Measurements from ENCODE around the gene RPL18A.

RPL18A gene

DNA sequence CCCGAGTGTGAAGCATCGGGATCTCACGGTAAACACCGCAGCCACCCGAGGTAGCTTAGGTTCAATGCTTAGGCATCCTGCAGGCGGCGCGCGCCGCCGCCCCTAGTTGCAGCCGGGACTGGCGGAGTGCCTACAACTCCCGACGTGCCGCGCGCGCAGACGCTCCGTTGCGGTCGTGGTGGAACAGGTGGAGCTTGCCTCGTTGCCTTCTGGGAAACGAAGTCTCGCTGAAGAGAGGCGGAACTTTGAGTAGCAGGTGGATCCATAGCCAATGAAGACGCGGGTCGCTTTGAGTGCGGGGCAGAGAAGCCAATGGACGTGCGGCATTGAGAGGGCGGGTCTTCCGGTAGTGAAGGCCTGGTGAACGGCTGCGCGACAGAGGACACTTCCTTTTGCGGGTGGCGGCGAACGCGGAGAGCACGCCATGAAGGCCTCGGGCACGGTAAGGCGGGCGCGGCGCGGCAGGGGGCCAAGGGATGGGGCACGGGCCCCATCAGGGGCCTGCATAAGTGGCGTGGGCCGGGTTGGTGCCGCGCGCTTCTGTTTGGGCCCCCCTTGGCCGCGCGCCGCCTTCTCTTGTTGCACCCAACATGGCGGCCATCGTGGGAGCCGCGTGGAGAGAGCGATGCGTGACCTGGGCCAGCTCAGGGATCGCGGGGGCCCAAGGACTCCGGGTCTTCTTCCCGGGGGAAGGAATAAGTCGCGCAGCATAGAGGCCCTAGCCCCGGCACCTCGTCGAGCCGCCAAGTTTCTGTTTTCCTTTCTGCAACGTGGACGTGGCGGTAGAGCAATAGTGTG, at the start of gene RPL18A:
TSS of gene RPL18A (plus strand) at position 378 of the 798 bp plus-strand sequence. CDS start at position 425, 47 bp downstream.
- in situ Hi-C loops (cut with HindIII; ENCODE audit: low sequenced_read_pairs), result loop anchor here (25.0 kb wide), 1 partner anchor 147 kb away; the partner anchor contains the start of gene MAP1S

DNA sequence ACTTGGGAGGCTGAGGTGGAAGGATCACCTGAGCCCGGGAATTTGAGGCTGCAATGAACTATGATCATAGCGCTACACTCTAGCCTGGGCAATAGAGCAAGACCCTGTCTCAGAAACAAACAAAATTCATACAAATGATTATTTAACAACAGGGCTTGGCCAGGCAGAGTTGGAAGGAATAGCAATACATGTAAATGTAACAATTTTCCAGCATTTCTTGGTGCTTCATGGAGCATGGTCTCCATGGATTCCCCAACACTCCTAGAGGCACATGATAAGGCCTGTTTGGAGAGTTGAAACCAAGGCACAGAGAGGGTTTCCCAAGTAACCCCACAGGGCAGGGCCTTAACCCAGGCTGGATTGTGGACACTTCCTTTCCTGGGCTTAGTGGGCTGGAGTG, 48.6 kb upstream of the RPL18A start:
- in situ Hi-C loops (cut with HindIII; ENCODE audit: low sequenced_read_pairs), result no loop called here

DNA sequence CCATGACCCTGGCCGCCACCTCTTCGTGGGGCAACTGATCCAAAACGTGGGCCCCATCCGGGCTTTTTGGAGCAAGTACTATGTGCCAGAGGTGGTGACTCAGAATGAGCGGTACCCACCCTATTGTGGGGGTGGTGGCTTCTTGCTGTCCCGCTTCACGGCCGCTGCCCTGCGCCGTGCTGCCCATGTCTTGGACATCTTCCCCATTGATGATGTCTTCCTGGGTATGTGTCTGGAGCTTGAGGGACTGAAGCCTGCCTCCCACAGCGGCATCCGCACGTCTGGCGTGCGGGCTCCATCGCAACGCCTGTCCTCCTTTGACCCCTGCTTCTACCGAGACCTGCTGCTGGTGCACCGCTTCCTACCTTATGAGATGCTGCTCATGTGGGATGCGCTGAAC, 48.0 kb upstream of the RPL18A start:
- in situ Hi-C loops (cut with HindIII; ENCODE audit: low sequenced_read_pairs), result no loop called here

DNA sequence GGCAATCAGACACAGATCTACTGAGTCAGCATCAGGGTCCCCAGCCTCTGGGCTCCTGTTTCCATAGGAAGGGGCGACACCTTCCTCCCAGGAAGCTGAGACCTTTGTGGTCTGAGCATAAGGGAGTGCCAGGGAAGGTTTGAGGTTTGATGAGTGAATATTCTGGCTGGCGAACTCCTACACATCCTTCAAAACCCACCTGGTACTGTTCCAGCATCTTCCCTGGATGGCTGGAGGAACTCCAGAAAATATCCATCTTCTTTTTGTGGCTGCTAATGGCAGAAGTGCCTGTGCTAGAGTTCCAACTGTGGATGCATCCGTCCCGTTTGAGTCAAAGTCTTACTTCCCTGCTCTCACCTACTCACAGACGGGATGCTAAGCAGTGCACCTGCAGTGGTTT, 47.6 kb upstream of the RPL18A start:
- in situ Hi-C loops (cut with HindIII; ENCODE audit: low sequenced_read_pairs), result no loop called here

DNA sequence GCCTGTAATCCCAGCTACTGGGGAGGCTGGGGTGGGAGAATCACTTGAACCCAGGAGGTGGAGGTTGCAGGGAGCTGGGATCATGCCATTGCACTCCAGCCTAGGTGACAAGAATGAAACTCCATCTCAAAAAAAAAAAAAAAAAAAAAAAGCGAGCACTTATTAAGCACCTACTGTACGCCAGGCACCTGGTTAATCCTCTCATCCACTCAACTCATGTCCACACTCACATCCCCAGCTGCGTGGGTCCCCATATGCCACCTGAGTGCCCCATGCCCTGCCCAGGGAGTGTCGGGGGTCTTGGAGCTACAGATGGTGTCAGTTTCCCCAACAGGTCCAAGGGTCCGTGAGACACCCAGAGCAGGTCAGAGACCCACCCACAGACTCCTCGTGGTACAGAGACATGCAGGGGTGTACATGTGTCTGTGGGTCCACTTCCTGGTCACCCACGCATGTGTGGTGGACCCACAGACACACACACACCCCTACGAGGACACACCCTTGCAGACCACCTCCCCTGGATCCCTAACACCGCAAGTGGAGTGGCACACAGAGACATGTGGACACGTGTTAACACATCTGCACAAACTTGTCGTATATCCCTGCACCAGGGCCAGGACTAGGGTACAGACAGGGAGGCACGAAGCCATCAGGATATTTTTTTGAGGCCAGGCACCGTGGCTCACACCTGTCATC, 41.9 kb upstream of the RPL18A start:
- in situ Hi-C loops (cut with HindIII; ENCODE audit: low sequenced_read_pairs), result no loop called here

DNA sequence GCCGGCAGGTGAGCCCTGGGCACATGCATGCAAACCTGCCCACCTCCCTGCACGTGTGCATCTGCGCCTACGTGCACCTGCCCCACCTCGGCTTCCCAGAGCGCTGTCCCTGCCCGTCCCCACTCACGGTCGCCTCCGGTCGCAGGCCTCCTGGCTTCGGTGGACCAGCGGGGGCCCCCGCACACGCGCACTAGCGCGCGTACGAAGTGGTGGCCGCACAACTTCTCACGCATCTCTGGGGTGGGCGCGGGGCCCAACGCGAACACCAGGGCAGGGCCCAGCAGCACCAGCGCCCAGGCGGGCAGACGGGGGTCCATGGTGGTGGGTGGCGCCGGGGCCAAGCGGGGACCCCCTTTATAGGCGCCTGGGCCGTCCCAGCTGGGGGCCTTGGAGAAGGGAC, 38.5 kb upstream of the RPL18A start, which contains the start of gene INSL3:
TSS of gene INSL3 (minus strand) at position 330 of the 400 bp plus-strand sequence. CDS start at position 317, 13 bp downstream.
- in situ Hi-C loops (cut with HindIII; ENCODE audit: low sequenced_read_pairs), result no loop called here

DNA sequence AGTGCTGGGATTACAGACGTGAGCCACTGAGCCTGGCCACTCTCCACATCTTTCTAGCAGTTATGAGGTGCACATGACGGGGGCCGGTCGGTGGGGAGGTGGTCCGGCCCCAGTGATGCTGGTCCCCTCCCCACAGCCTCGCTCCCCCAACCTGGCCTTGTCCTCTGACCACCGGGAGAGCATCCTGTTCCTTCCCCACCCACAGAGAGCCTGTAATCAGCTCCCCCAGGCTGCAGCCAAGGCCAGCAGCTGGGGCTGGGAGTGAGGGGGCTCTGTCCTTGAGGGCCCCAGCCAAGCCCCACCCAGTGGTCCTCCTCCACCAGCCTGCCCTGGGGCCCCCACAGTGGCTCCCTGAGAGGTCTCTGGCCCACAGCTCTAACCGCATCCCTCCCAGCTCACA, 35.4 kb upstream of the RPL18A start:
- in situ Hi-C loops (cut with HindIII; ENCODE audit: low sequenced_read_pairs), result no loop called here

DNA sequence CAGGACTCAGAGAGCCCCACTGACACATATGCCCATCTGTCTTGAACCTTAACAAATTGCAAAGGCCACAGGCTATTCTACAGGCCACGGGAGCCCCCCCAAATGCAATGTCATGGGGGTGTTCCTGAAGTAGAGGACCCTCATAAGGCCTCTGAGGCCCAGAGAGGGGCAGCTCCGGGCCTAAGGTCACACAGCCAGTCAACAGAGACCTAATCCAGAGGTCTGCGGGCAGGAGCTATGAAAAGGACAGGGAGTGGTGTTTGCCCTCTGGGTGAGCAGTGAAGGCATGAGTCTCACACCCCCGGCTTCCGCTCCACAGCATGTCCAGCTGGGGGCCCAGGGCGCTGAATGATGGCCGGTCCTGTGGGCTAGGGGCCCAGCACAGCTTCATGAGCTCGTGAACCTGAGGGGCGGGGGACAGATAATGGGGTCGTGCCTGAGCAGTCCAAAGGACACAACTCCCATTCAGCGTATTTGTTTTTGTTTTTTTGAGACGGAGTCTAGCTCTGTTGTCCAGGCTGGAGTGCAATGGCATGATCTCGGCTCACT, 33.1 kb upstream of the RPL18A start:
- in situ Hi-C loops (cut with HindIII; ENCODE audit: low sequenced_read_pairs), result no loop called here

DNA sequence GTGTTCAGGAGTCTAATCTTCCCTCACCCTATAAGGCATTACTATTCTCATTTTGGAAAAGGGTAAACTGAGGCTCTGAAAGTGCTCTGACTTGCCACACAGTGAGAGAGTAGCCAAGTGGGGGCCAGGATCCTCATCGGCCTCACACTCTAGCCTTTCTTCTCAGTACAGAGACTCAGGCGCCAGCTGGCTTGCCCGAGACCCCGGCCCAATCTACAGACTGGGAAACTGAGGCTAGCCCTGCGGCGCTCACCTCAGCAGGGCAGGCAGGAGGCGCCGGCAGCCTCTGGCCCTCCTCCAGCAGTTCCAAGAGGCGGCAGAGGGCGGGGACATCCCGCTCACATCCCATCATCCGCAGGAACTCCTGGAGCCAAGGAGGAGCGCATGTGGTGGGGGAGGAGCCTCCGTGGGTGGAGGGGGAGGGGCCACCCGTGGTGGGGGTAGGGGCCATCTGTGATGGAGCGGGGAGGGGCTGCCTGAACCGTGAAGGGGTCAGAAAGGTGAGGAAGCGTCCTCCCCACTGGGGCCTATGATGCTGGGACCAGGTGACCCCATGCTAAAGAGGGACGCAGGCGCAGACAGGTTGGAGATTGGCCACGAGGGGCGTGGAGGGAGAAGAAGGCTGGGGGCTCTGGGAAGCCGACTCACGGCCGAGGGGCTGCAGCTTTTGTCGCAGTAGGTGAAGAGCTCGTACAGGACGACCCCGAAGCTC, 29.7 kb upstream of the RPL18A start:
- in situ Hi-C loops (cut with HindIII; ENCODE audit: low sequenced_read_pairs), result loop anchor here (10.0 kb wide), 1 partner anchor 305 kb away; a partner anchor contains a TSS

DNA sequence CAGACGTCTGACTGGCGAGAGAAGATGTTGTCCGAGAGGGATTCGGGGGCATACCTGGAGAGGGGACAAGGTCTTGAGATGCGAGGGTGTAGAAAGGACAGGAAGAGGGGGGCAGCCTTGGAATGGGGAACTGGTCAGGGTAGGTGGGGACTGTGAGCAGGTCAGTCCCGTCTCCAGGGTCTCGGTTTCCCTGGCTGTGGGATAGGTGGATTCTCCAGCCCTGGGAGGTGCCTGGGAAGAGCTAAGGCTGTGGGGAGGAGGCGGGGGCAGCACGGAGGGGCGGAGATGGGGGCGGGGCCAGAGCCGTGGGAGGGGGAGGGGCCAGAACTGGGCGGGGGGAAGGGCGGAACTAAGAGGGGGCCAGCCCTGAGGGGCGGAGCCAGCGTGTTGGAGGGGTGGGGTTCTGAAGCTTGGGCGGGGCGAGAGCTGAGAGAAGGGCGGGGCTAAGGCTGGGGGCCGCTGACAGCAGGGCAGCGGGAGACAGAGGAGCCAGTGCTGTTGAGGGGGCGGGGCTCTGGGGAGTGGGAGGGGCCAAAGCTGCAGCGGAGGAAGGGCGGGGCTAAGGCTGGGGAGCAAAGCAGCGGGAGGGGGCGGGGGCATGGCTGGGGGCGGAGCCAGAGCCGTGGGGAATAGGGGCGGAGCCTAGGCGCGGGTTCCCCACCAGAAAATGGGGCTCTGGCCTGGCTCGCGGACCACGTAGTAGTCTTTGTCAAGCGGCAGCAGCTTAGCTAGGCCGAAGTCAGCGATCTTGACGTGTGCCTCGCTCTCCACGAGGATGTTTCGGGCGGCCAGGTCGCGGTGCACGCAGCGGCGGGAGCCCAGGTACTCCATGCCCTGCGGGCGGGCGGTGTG, 28.9 kb upstream of the RPL18A start:
- in situ Hi-C loops (cut with HindIII; ENCODE audit: low sequenced_read_pairs), result loop anchor here (10.0 kb wide), 1 partner anchor 306 kb away; a partner anchor contains a TSS

DNA sequence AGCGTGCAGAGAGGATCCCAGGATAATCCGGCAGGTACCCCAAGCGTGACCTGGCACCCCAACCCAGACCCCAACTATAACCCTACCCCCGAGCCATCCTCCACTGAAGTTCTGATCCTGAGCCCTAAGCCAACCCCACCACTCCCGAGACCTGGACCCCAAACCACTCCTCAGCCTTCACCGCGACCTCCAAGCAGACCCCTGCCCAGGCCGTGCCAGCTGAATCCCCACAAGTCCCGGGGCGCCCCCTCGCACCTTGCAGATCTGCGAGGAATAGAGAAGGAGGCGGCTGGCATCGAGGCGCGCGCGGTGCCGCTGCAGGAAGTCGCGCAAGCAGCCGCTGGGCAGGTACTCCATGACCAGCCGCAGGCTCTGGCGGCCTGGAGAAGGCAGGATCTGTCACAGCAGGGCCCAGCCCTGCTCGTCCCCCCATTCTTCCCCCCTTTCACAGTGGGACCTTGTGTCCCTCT, 28.3 kb upstream of the RPL18A start:
- in situ Hi-C loops (cut with HindIII; ENCODE audit: low sequenced_read_pairs), result loop anchor here (10.0 kb wide), 1 partner anchor 307 kb away; a partner anchor contains a TSS

DNA sequence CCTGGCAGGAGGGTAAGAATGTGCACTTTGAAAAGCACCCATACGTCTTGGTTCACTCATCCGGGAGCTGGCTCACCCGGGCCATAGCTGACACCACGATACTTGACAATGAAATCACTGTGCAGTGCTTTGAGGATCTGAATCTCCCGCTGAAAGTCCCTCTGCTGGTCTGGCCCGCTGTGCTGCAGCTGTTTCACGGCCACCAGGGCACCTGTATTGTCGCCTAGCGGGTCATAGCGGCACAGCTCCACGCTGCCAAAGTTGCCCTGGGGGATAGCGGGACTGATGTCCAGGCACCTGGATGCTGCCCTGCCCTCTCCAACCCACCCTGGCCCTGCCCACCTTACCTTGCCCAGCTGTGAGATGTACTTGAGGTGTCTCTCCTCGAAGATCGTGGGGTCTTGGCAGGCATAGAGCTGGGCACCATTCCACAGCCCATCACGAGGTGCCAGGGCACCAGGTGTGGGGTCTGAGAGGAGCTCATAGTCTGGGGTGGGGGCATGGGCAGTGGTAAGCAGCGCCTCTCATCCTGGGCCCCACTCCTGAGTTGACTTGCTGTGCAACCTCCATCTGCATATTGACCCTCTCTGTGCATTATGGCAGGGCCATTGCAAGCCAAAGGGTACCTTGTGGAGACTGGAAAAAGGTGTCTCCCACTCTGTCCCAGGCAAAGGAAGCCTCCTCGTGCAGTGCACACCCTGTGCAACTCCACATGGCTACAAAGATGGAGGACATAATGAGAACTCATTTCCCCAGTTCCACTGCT, 27.1 kb upstream of the RPL18A start:
- in situ Hi-C loops (cut with HindIII; ENCODE audit: low sequenced_read_pairs), result loop anchor here (10.0 kb wide), 1 partner anchor 308 kb away; a partner anchor contains a TSS

DNA sequence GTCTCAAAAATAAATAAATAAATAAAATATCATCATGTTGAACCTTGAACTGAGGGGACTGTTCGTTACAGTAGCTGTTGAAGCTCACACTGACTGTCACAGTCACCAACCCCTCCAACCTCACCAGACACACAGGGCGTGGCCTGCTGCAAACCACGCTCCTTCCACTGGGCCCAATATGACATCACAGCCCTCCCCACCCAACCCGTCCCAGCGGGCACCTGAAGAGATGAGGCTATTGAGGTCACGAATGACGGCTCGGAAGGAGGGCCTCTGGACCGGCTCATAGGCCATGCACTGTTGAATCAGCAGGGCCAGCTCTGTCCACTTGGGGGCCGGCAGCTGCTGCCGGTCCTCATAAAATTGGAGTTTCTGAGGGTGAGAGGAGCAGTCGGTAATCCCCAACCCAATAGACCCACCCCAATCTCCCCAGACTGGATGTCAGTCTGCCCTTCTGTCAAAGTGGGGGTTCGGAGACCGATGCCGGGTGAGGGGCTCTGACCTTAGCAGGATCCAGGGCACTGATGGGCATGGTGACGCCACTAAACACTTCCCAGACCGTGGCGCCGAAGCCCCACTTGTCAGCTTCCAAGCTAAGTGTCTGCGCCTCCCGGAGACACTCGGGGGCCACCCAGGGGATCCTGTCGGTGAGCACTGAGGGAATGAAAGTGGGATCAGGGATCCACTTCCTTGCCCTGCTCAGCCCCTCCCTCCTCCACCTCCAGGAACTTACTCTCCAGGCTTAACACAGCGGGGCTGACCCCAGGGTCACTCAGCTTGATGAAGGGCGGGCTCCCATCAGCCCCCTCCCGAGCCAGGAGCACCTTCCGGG, 25.1 kb upstream of the RPL18A start:
- in situ Hi-C loops (cut with HindIII; ENCODE audit: low sequenced_read_pairs), result loop anchor here (10.0 kb wide), 1 partner anchor 310 kb away; a partner anchor contains a TSS

DNA sequence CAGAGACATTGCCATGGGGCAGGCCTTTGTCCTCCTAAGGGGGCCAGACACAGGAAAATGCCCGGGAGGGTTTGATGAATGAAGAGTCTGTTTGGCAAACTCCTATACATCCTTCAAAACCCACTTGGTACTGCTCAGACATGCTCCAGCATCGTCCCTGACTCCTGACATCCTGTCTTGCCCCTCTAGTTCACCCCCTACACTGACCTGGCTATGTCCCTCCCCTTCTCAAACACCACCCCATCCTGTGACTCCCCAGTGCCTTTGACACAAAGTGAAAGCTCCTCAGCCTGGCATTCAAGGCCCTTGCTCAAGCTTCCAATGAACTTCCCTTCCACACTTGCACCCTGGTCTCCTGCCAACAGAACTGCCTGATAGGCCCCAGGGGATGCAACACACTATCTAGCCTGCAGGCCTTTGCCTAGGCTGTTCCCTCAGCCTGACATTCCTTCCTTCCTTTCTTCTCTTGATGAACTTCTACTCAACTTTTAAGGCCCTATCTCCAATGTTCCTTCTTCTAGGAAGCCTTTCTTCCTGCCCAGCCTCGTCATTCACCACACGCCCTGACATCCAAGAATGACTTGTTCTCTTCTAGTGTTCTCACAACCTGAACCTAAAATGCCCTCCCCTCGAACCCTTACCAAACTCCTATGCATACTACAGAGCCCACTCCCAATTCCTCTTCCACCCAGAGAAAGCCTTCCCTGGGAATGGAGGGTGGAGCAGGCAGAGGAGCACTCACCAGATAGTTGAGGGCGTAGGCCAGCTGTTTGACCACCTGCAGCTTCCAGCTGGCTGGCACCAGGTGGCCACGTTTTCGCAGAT, 24.3 kb upstream of the RPL18A start:
- in situ Hi-C loops (cut with HindIII; ENCODE audit: low sequenced_read_pairs), result loop anchor here (10.0 kb wide), 1 partner anchor 311 kb away; a partner anchor contains a TSS

DNA sequence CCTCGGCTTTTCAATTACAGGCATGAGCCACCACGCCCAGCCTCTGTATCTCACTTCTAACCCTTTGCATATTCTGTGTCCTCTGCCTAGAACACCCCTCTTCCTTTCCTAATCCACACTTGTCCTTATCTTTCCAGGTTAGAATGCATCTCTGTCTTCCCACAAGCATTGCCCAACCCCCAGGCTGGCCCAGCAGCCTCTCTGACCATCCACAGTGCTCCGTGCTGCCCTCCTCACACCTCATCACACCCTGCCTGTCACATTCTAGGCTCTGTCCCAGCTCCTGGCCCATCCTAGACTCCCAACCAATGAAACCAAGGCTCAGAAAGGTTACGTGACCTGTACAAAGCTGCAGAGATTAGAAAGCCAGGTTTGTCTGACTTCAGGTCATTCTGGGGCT, 23.2 kb upstream of the RPL18A start:
- in situ Hi-C loops (cut with HindIII; ENCODE audit: low sequenced_read_pairs), result loop anchor here (10.0 kb wide), 1 partner anchor 312 kb away; a partner anchor contains a TSS

DNA sequence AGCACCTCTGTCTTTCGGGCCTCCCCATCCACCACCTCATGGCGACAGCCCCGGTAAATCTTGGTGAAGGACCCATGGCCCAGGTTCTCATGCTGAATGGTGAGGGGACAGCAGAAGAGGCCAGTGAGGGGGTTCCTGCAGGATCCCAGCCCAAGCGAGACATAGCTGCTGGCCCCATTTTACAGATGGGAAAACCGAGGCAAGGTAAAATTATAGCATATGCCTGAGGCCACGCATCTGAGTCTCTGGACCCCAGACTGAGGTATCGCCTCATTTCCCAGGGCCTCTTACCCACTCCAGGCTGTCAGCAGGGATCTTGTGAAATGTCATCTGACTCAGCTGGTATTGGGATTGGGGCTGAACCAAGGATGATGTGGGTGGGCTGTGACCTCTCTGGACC, 21.7 kb upstream of the RPL18A start:
- in situ Hi-C loops (cut with HindIII; ENCODE audit: low sequenced_read_pairs), result loop anchor here (10.0 kb wide), 1 partner anchor 313 kb away; a partner anchor contains a TSS

DNA sequence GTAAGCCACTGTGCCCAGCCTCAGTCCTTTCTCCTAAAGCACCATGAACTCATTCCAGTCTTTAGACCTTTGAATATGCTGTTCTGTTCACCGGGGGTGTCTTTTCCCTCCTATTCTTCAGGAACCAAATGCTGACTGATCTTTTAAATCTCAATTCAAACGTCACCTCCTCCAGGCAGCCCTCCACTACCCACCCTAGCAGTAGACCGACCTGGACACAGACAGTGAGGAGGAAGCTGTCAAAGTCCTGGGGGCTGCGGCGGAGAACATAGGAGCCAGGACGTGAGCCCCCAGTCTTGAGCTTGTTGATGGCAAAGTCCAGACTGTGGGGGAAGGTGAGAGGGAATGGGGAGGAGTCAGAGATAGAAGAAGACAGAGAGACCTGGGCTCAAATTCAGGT, 19.7 kb upstream of the RPL18A start:
- in situ Hi-C loops (cut with HindIII; ENCODE audit: low sequenced_read_pairs), result no loop called here

Data from endothelial cell of hepatic sinusoid (primary cell).